ENCODE data around the gene SRRM3.

GRCh38 chr7:76267894-76268183, 66.1 kb downstream of the SRRM3 start:
- TF ChIP-seq CTCF (conservative IDR thresholded peaks at IDR 0.05) (no peak), EZH2 (IDR thresholded peaks at IDR 0.05; ENCODE audit: low read depth) (no peak)

Measured in PC-9 (cell line).